KMS-11 (cell line): ENCODE results near the gene ZNF212.

ENCODE experiments used
- H2AFZ ChIP-seq: fragments of 200-600 bp; sonication (generic); 2 replicates; pipeline ENCODE4 v1.6.1; 2016; ENCODE audit warnings: antibody characterized with exemption, mixed run types, low read depth
- H3K27ac ChIP-seq: fragments of 200-600 bp; sonication (generic); 2 replicates; pipeline ENCODE4 v1.6.1; 2016; ENCODE audit warnings: mild to moderate bottlenecking, mixed run types
- H3K27me3 ChIP-seq: fragments of 200-600 bp; sonication (generic); 2 replicates; pipeline ENCODE4 v1.6.1; 2017; ENCODE audit warnings: mild to moderate bottlenecking, low read depth, mixed run types, moderate library complexity; ENCODE audit not compliant: insufficient read depth
- H3K36me3 ChIP-seq: fragments of 200-600 bp; sonication (generic); 2 replicates; pipeline ENCODE4 v1.6.1; 2017; ENCODE audit warnings: mild to moderate bottlenecking, mixed run types; ENCODE audit not compliant: insufficient read depth
- H3K4me1 ChIP-seq: fragments of 200-600 bp; sonication (generic); 2 replicates; pipeline ENCODE4 v1.6.1; 2016; ENCODE audit warnings: mild to moderate bottlenecking, low read depth, mixed run types; ENCODE audit not compliant: poor library complexity, severe bottlenecking
- H3K4me2 ChIP-seq: fragments of 200-600 bp; sonication (generic); 2 replicates; pipeline ENCODE4 v1.7.0; 2016; ENCODE audit warnings: mild to moderate bottlenecking, mixed run types
- H3K4me3 ChIP-seq: fragments of 200-600 bp; sonication (generic); IDR thresholded peaks from 2 replicates; pipeline ENCODE4 v1.6.1; 2017; ENCODE audit warnings: low read depth, low read length, mixed read lengths; ENCODE audit not compliant: insufficient read depth
- H3K79me2 ChIP-seq: fragments of 200-600 bp; sonication (generic); 2 replicates; pipeline ENCODE4 v1.6.1; 2016; ENCODE audit warnings: low read depth, mixed run types; ENCODE audit not compliant: insufficient read depth
- H3K9ac ChIP-seq: fragments of 200-600 bp; sonication (generic); 2 replicates; pipeline ENCODE4 v1.6.1; 2016; ENCODE audit warnings: mild to moderate bottlenecking, mixed run types
- H4K20me1 ChIP-seq: fragments of 200-600 bp; sonication (generic); 2 replicates; pipeline ENCODE4 v1.6.1; 2016; ENCODE audit warnings: mild to moderate bottlenecking, mixed run types; ENCODE audit not compliant: insufficient read depth
- TF ChIP-seq, protein P1 (sequence below): fragments of 200-600 bp; sonication (generic); conservative IDR thresholded peaks from 2 replicates; pipeline ENCODE4 v1.6.1; 2017; ENCODE audit warnings: low read depth, mild to moderate bottlenecking, antibody characterized with exemption, low read length, moderate library complexity, mixed read lengths

ZNF212 gene

DNA sequence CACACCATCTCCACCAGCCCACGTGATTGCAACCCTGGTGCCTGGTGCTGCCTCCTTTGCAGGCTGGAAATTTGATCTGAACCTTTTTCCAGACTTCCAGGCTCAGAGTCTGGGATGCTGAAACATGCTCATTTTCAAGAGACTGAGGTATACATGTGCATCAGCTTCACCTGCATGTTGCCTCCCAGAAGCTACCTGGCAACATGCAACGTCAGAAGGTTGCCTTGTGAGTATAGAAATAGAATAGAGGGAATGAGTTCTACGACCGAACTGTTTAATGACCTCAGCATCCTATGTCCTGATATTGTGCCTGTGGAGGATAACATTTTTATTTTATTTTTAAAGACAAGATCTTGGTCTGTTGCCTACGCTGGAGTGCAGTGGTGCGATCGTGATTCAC lies 1.9 kb upstream of the ZNF212 start:
- Histone ChIP-seq H3K36me3 (0 out of 2 replicates have a peak, but pooled peaks cover 2% of the 10 kb centered on the region), H3K4me1 (peaks cover 19% of the 10 kb centered on the region), H2AFZ (no peak overlapping the region), H3K4me2 (no peak overlapping the region), H3K27me3 (0 out of 2 replicates have a peak, but pooled peaks cover 6% of the 10 kb centered on the region), H3K4me3 (no peak overlapping the region), H4K20me1 (no peaks in the 10 kb centered on the region), H3K27ac (no peak overlapping the region), H3K9ac (no peak overlapping the region), H3K79me2 (peaks cover 21% of the 10 kb centered on the region)
- TF ChIP-seq, protein P1, sequence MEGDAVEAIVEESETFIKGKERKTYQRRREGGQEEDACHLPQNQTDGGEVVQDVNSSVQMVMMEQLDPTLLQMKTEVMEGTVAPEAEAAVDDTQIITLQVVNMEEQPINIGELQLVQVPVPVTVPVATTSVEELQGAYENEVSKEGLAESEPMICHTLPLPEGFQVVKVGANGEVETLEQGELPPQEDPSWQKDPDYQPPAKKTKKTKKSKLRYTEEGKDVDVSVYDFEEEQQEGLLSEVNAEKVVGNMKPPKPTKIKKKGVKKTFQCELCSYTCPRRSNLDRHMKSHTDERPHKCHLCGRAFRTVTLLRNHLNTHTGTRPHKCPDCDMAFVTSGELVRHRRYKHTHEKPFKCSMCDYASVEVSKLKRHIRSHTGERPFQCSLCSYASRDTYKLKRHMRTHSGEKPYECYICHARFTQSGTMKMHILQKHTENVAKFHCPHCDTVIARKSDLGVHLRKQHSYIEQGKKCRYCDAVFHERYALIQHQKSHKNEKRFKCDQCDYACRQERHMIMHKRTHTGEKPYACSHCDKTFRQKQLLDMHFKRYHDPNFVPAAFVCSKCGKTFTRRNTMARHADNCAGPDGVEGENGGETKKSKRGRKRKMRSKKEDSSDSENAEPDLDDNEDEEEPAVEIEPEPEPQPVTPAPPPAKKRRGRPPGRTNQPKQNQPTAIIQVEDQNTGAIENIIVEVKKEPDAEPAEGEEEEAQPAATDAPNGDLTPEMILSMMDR: no peak

DNA sequence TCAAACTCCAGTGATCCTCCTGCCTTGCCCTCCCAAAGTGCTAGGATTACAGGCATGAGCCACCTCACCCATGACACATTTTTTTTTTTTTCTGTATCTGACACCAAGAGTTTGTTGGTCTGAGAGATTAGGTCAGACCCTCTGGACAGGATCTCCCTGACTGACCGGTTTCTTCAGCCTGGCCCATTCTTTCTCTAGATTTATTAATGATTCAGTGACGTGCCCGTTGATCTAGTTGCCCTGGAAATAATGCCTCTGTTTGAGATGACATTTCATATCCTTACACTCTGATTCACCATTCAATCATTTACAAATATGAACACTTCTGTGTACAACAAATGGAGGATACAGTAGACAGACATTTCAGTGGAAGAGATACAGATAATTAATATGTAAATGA lies 1.4 kb upstream of the ZNF212 start:
- peak overlapping the region; percentile 92 for H2AFZ ChIP-seq
- H3K4me1 ChIP-seq: peaks cover 19% of the 10 kb centered on the region
- H3K4me2 ChIP-seq: peak overlapping the region; percentile 99
- no peak overlapping the region for H3K4me3 ChIP-seq
- H3K27ac ChIP-seq: no peak overlapping the region; the same call in 1 of the 2 replicates
- no peak overlapping the region for H3K9ac ChIP-seq
- 0 out of 2 replicates have a peak, but pooled peaks cover 6% of the 10 kb centered on the region for H3K27me3 ChIP-seq
- TF ChIP-seq, protein P1: no peak
- H3K36me3 ChIP-seq: 0 out of 2 replicates have a peak, but pooled peaks cover 4% of the 10 kb centered on the region
- peaks cover 27% of the 10 kb centered on the region for H3K79me2 ChIP-seq
- 0 out of 2 replicates have a peak, but pooled peaks cover 4% of the 10 kb centered on the region for H4K20me1 ChIP-seq

DNA sequence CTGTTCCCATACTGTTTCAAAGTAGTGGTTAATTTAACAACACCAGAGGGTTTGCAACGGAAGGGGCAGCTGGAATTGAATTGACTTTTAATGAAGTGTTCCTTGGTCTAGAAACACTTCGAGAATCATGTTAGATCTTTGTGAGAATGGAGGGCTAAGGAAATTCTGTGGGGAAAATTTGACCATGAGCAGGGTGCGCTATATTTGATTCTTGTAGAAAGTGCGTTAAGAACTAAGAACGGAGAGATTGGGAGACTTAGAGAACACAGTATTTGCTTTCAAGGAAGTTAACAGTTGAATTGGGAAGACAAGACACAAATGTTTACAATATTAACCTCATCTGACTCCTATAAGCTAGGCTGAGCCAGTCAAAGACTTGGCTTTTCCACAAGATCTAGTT lies 1.2 kb downstream of the ZNF212 start:
- H3K27me3 ChIP-seq: 0 out of 2 replicates have a peak, but pooled peaks cover 6% of the 10 kb centered on the region
- 0 out of 2 replicates have a peak, but pooled peaks cover 4% of the 10 kb centered on the region for H3K36me3 ChIP-seq
- H3K27ac ChIP-seq: no peak overlapping the region
- TF ChIP-seq, protein P1: no peak
- 0 out of 2 replicates have a peak, but pooled peaks cover 4% of the 10 kb centered on the region for H4K20me1 ChIP-seq
- peak overlapping the region; percentile 41 for H3K4me2 ChIP-seq
- peaks cover 37% of the 10 kb centered on the region for H3K79me2 ChIP-seq
- no peak overlapping the region for H3K9ac ChIP-seq
- H2AFZ ChIP-seq: no peak overlapping the region
- peaks cover 19% of the 10 kb centered on the region for H3K4me1 ChIP-seq
- no peak overlapping the region for H3K4me3 ChIP-seq

DNA sequence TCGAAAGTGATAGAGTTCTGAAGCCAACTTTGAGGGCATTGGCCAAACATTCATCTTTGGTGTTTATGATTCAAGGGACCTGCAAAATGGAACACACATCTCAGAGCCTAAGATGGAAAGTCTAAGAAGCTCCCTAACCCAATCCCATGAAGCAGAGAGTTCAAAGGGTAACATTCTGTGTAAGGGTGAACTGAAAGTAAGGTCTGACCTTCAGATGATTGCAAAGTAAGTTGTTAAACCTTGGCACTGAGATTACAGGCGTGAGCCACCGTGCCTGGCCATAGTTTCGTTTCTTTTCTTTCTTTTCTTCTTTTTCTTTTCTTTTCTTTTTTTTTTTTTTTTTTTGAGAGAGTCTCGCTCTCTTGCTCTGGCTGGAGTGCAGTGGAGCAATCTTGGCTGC lies 2.2 kb downstream of the ZNF212 start:
- Histone ChIP-seq H3K9ac (no peak overlapping the region), H3K36me3 (0 out of 2 replicates have a peak, but pooled peaks cover 4% of the 10 kb centered on the region), H3K27ac (no peak overlapping the region), H3K79me2 (peaks cover 43% of the 10 kb centered on the region), H3K27me3 (0 out of 2 replicates have a peak, but pooled peaks cover 3% of the 10 kb centered on the region), H3K4me2 (no peak overlapping the region), H3K4me1 (peaks cover 19% of the 10 kb centered on the region), H4K20me1 (0 out of 2 replicates have a peak, but pooled peaks cover 4% of the 10 kb centered on the region), H3K4me3 (no peak overlapping the region), H2AFZ (no peak overlapping the region)
- TF ChIP-seq, protein P1: no peak
